Activated effector memory CD4-positive, alpha-beta T cell treated with Interleukin-2 at 50 U/mL for 16 hours (primary cell): ENCODE data around the gene MAPK8IP3.
"Not testable (repeated sequence)": the region's sequence is repeated elsewhere in the genome, so short reads cannot be mapped to it uniquely, and the experiment has no call there.

Experiments
- DNase-seq: peaks from one replicate; pipeline ENCODE4 v3.0.0-alpha.2; 2020

MAPK8IP3 gene

GRCh38 chr16:1790261-1790610, 84.2 kb downstream of the MAPK8IP3 start:
- DNase-seq, result no peak

- DNase-seq, result no peak
These were observed 84.7 kb downstream of the MAPK8IP3 start for GRCh38 chr16:1790611-1791255.

GRCh38 chr16:1791256-1791942, 85.4 kb downstream of the MAPK8IP3 start:
- no peak for DNase-seq

GRCh38 chr16:1791943-1792812, 86.2 kb downstream of the MAPK8IP3 start:
- DNase-seq, result no peak

GRCh38 chr16:1792836-1793577, 87.0 kb downstream of the MAPK8IP3 start:
- DNase-seq, result no peak

GRCh38 chr16:1793578-1794220, 87.7 kb downstream of the MAPK8IP3 start, which contains the start of gene IGFALS:
Gene IGFALS, minus strand, starts transcription at chr16:1793705. Its CDS starts 53 bp downstream, at chr16:1793652.
- DNase-seq, result no peak

GRCh38 chr16:1794221-1794871, 88.4 kb downstream of the MAPK8IP3 start:
- DNase-seq, result no peak

GRCh38 chr16:1794908-1795666, 89.1 kb downstream of the MAPK8IP3 start:
- no peak for DNase-seq

- DNase-seq, result not testable (repeated sequence)
These were observed 93.3 kb downstream of the MAPK8IP3 start for GRCh38 chr16:1799263-1799662.

- no peak for DNase-seq
These were observed 94.7 kb downstream of the MAPK8IP3 start for GRCh38 chr16:1800701-1801100.

GRCh38 chr16:1807626-1808025, 101.6 kb downstream of the MAPK8IP3 start:
- no peak for DNase-seq

- no peak for DNase-seq
These were observed 102.7 kb downstream of the MAPK8IP3 start for GRCh38 chr16:1808691-1809090.

GRCh38 chr16:1809281-1809801, 103.3 kb downstream of the MAPK8IP3 start:
- DNase-seq, result no peak

- DNase-seq, result no peak
These were observed 104.1 kb downstream of the MAPK8IP3 start for GRCh38 chr16:1810106-1810505.

- no peak for DNase-seq
These were observed 104.5 kb downstream of the MAPK8IP3 start for GRCh38 chr16:1810536-1810935.

- DNase-seq, result peak; percentile 25
These were observed 106.8 kb downstream of the MAPK8IP3 start for GRCh38 chr16:1812732-1813163.

- DNase-seq, result no peak
These were observed 109.5 kb downstream of the MAPK8IP3 start for GRCh38 chr16:1815461-1815860.

- no peak for DNase-seq
These were observed 110.6 kb downstream of the MAPK8IP3 start for GRCh38 chr16:1816396-1817275.

GRCh38 chr16:1817276-1817589, 111.2 kb downstream of the MAPK8IP3 start:
- no peak for DNase-seq

- DNase-seq, result no peak
These were observed 111.7 kb downstream of the MAPK8IP3 start for GRCh38 chr16:1817716-1818115.
